ENCODE results near the gene VAMP7. TPM values are rescaled to one million over a fixed set of nuclear protein-coding genes. Genes with fewer than 3 reads are reported as not detected.

Gene VAMP7
- total and polyA plus RNA-seq, 12 donors = 14.0 to 73.6 (median 38.1) TPM

- Histone ChIP-seq H3K36me3 (replicated peaks in 1 of 2) (no peaks in the 10 kb centered on the region), H3K27me3 (no peaks in the 10 kb centered on the region), H3K4me1 (replicated peaks in 1 of 2) (no peaks in the 10 kb centered on the region), H3K4me3 (no peak overlapping the region), H3K27ac (no peak overlapping the region), H3K9me3 (replicated peaks in 1 of 3) (no peaks in the 10 kb centered on the region)
- intact Hi-C loops (cut with DNase I) = no loop called here
- 35 to 54% (median 42%) methylated on average over 1 of the region's 1 CpG for WGBS, 4 donors
- TF ChIP-seq CTCF (IDR thresholded peaks at IDR 0.05) (no peak), POLR2A (IDR thresholded peaks at IDR 0.05) (no peak)
- DNase-seq = no peak
Observed at GRCh38 chrX:155954793-155955192, 73.6 kb downstream of the VAMP7 start.

- no peaks in the 10 kb centered on the region for H3K4me1 ChIP-seq (replicated peaks in 1 of 2)
- H3K27me3 ChIP-seq = no peaks in the 10 kb centered on the region
- no peak for TF ChIP-seq CTCF (IDR thresholded peaks at IDR 0.05)
- TF ChIP-seq POLR2A (IDR thresholded peaks at IDR 0.05) = no peak
- intact Hi-C loops (cut with DNase I) = no loop called here
- H3K27ac ChIP-seq = no peak overlapping the region
- WGBS, 4 donors = 79 to 86% (median 85%) methylated on average over 6 to 9 of the region's 9 CpGs
- H3K36me3 ChIP-seq (replicated peaks in 1 of 2) = no peaks in the 10 kb centered on the region
- H3K4me3 ChIP-seq = no peak overlapping the region
- H3K9me3 ChIP-seq (replicated peaks in 1 of 3) = no peaks in the 10 kb centered on the region
- no peak for DNase-seq
Observed at GRCh38 chrX:155956099-155956498, 75.0 kb downstream of the VAMP7 start.

- no peak overlapping the region for H3K27ac ChIP-seq
- DNase-seq = peak in 1 of 7 donors; percentile 17
- no peaks in the 10 kb centered on the region for H3K4me1 ChIP-seq (replicated peaks in 1 of 2)
- 41 to 67% (median 55%) methylated on average over 3 of the region's 3 CpGs for WGBS, 4 donors
- TF ChIP-seq CTCF (IDR thresholded peaks at IDR 0.05) (no peak), POLR2A (IDR thresholded peaks at IDR 0.05) (no peak)
- no peak overlapping the region for H3K4me3 ChIP-seq
- no peaks in the 10 kb centered on the region for H3K27me3 ChIP-seq
- intact Hi-C loops (cut with DNase I) = no loop called here
- H3K36me3 ChIP-seq (replicated peaks in 1 of 2) = no peaks in the 10 kb centered on the region
- no peaks in the 10 kb centered on the region for H3K9me3 ChIP-seq (replicated peaks in 1 of 3)
Observed at GRCh38 chrX:155956649-155957048, 75.5 kb downstream of the VAMP7 start.

DNA sequence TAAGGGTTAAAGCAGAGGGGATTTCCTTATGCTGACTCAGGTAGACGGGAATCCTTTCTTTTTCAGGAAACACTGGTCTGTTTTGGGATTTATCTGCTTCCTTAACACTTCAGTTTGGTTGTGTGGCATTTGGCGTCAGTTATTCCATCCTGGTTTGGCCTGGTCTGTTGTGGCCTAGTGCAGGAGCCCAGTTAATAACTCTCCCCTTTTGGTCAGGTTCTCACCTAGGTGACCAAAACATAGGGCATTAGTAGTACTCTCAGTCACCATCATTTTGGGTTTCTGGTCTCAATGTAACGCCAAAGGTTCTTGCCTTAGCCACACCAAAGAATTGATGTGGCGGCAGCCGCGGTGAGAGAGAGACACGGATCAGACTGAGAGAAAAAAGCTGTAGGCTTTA lies 76.7 kb downstream of the VAMP7 start:
- Histone ChIP-seq H3K36me3 (replicated peaks in 1 of 2) (no peaks in the 10 kb centered on the region), H3K9me3 (replicated peaks in 1 of 3) (no peaks in the 10 kb centered on the region), H3K4me3 (no peak overlapping the region), H3K27ac (no peak overlapping the region), H3K4me1 (replicated peaks in 1 of 2) (no peaks in the 10 kb centered on the region), H3K27me3 (no peaks in the 10 kb centered on the region)
- no peak for TF ChIP-seq CTCF (IDR thresholded peaks at IDR 0.05)
- no peak for TF ChIP-seq POLR2A (IDR thresholded peaks at IDR 0.05)
- DNase-seq = no peak
- 61 to 78% (median 71%) methylated on average over 7 of the region's 7 CpGs for WGBS, 4 donors
- intact Hi-C loops (cut with DNase I) = no loop called here

Measured in adrenal gland (tissue), 12 donors.